Activated gamma-delta T cell treated with Interleukin-2 at 50 U/mL for 16 hours (primary cell): ENCODE results near the gene CISD2.
"Not testable (repeated sequence)": the region's sequence is repeated elsewhere in the genome, so short reads cannot be mapped to it uniquely, and the experiment has no call there.

Source experiments
- DNase-seq: peaks from one replicate; pipeline ENCODE4 v3.0.0-alpha.2; 2020

Gene CISD2

DNA sequence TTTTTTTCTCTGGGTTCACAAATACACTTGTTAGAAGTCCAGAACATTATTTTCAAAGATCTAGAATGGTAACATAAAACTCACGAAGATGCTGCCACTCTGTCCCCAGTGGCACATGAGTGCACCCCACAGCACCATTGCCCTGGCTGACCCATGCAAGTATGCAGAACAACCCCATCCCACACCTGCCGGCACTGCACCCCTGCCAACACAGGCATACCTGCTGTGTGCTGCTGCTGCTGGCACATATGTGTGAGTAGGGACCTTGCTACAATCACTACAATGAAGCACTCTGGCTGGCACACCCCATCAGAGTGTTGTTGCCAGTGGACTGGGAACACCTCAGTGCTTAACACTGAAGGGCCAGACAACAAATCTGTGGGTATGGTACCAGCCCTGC lies 66.9 kb downstream of the CISD2 start:
- no peak for DNase-seq

DNA sequence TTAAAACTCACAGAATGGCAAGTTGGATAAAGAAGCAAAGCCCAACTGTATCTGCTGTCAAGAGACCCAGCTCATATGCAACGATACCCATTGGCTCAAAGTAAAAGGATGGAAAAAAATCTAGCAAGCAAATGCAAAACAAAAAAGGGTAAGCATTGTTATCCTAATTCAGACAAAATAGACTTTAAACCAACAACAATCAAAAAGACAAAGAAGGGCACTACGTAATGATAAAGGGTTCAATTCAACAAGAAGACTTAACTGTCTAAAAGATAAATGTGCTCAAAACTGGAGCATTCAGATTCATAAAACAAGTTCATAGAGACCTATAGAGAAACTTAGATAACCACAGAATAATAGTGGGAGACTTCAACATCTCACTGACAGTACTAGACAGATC lies 69.3 kb downstream of the CISD2 start:
- not testable (repeated sequence) for DNase-seq
